Glomerular endothelial cell (primary cell): ENCODE results near the gene MAPK8IP1. TPM values are rescaled to one million over a fixed set of nuclear protein-coding genes. Genes with fewer than 3 reads are reported as not detected.

Experiments
- DNase-seq: peaks from one replicate; pipeline ENCODE4 v3.0.0-alpha.2; 2011; ENCODE audit warnings: low read depth, low spot score; ENCODE audit errors: extremely low read depth
- total RNA-seq: library from RNA; depleted of rRNA; stranded (reverse); fragments of >200 nt; gene quantifications from 2 replicates; pipeline ENCODE4 v1.2.3, GENCODE V29; 2015

Gene MAPK8IP1
- total RNA-seq, 1 donor from 2014 or later, result 8.5 TPM

DNA sequence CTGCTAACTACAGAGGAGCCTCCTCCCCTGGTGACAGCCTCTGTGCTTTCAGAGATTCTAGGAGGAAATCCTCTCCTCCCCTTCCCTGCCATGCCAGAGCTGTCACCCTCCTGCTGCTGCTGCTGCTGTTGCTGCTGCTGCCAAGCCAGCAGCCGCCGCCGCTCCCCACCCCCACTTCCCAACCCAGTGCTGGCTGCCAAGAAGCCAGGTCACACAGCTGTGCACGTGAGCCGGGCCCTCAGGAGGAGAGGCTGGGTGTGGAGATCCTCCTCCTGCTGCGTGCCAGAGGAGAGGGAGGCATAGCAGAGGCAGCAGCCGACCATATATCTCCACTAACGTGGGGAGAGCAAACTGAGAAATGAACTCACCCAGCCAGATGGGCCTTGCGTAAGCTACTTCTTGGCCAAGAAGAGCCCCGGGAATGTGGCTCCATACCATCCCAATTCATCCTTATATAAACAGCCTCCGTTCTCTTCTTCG is 25.8 kb upstream of the MAPK8IP1 start:
- no peak for DNase-seq

DNA sequence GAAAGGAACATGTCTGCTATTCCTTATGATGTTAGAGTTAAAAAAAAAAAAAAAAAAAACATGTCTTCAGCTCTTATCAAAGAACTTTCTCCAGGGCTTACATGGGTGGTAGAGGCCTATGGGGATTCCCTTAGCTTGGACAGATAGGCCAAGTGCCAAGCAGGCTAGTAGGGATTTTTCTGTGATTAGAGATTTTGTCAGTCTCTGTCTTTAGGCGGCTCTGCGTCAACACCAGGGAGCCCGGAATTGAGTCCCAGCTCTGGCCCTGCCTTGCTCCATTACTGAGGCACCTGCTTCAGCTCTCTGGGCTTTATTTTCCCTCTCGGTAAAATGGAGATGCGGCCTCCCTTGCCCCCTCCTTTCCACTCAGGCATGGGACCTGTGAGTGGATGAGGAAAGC is 25.1 kb upstream of the MAPK8IP1 start:
- DNase-seq, result no peak

DNA sequence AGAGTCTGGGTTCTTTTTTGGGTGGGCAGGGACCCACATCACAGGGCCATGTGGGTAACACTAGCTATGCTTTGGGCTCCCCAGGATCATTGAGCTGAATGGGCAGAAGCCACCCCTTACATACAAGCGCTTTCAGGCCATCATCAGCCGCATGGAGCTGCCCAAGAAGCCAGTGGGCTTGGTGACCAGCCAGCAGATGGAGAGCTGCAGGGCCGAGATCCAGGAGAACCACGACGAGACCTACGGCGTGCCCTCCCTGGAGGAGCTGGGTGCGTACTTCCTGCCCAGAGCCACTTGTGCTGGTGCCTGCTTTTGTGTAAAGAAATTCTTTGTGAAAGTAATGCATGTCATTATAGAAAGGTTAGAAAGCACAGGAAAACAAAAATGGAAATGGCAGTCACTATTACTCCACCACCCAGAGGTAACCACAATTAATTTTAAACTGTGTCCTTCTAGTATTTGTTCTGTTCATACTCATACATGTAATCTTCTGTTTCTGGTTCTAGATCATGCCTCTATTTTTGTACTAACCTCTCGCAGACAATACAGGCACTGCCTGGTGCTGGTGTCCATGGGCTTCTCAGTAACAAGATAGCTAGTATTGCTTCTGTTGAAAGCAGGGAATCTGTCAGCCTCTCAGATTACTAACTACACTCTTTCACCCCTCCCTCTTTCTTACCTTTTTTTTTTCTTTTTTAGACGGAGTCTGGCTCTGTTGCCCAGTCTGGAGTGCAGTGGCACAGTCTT is 24.5 kb upstream of the MAPK8IP1 start:
- DNase-seq, result no peak

DNA sequence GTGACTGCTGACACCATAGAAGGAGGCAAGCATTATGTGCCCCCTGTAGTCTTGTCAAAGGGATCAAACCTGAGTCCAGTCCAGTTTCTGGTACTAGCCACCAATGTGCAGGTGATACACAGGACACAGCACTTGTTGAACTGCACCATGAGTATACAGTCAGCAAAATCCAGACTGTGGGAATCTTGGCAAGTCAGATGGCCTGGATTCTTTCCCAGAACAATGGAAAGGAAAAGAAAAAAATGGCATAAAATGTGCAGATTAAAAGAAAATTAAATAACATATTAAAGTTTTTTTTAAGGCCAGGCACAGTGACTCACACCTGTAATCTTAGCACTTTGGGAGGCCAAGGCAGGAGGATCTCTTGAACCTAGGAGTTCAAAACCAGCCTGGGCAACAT is 21.4 kb upstream of the MAPK8IP1 start:
- DNase-seq, result no peak

DNA sequence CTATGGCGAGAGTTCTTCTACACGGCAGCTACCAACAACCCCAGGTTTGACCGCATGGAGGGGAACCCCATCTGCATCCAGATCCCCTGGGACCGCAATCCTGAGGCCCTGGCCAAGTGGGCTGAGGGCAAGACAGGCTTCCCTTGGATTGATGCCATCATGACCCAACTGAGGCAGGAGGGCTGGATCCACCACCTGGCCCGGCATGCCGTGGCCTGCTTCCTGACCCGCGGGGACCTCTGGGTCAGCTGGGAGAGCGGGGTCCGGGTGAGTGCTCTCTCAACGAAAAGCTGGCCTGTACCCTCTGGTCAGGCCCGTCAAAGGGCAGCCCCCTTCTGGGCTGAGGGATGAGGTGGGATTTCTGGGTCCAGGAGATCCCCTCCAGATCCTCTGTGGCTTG is 15.9 kb upstream of the MAPK8IP1 start:
- no peak for DNase-seq

DNA sequence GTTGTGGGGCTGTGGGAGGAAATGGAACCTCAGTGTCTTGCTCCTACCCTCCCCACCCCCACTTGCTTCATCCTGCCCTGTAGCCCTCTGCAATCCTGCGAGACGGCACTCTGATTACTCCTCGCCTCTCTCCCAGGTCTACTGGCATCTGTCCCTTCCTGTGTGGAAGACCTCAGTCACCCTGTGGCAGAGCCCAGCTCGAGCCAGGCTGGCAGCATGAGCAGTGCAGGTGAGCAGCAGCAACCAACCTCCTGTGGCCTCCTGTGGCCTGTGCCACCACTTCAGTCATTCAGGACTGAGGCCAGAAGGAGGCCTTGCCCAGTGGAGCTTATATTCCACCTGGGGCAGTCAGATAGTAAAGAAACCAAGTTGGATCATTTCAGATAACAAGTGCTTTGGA is 14.7 kb upstream of the MAPK8IP1 start:
- no peak for DNase-seq

DNA sequence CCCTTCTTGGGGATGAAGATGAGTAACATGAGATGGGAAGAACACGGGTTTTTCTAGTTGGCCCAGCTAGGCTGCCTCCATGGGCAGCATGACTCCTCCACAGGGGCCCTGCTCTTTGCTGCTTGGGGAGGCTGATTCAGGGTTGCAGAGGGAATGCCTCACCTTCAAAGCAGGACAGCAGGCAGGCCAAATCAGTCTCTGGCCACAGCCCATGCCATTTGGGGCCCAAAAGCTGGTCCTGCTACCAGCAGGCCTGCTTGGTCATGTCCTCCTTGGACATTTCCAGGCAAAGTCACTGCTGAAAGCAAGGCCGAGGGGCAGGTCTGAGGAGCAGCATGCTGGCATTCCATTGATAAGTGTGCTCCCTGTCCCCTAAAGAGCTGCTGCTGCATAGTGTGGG is 13.8 kb upstream of the MAPK8IP1 start:
- DNase-seq, result no peak

DNA sequence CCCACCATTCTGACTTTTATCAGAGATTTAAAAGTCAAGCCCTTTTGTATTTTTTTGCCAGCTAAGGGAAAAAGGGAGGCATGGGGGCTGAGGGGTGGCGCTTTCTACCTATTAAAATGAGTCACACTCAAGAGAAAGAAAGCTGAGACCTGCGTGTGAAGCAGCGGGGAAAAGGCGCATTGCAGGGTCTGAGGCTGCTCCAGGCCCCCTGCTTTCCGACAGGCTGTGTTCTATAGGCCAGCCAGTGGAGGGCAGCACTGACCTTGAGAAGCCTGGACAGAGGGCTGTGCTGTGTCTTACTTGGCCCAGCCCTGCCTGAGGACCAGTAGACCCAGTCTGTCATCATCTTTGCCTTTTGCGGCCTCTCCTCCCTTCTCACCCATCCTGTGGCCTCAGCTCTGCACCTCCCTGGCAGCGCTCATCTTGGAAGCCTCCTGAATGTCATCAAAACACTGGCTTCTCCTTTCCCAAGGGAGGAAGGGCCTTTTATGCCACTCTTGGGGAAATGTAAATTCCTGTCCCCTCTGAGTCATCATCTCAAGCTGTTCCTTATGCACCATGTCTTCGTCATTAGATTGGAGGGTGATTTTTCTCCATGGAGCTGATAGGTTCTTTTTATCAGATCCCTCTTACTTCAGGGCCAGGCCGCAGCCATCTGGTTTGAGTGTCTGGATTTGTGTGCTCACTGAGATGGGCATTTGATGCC is 12.6 kb upstream of the MAPK8IP1 start:
- peak; percentile 12 for DNase-seq

DNA sequence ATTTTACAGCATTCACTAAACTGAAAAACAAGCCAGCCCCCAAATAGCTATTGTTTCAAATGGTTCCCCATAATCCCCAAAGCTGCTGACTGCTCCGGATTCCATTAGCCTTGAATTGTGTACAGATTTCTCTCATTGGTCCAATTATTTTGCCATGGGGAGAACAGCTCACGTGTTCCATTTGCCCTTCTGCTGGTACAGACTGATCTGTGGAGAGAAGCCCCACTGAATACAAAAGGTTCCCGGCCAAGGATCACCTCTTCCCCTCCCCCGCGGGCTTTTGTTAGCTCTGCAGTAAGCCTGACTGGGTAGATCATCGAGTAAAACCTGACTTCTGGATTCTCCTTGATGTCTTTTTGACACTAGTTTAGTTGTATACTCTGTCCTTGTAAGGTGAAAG is 9.1 kb upstream of the MAPK8IP1 start:
- no peak for DNase-seq

DNA sequence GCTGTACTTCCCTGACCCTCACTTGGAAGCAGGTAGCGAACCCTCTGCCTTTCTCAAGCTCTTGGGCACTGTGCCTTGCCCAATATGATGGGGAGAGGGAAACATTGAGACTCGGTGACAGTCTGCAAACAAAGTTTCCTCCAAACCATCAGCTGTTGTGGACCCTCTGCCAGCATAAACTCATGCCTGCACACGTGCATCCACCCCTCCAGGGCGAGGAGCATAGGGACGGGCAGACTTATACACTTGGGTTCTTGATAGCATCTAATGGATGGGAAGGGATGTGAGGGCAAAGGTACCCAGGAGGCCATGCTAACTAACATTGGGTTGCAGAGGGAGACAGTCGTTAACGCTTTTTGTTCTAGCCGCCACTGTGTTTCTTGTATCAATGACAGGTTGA is 8.2 kb upstream of the MAPK8IP1 start:
- no peak for DNase-seq

DNA sequence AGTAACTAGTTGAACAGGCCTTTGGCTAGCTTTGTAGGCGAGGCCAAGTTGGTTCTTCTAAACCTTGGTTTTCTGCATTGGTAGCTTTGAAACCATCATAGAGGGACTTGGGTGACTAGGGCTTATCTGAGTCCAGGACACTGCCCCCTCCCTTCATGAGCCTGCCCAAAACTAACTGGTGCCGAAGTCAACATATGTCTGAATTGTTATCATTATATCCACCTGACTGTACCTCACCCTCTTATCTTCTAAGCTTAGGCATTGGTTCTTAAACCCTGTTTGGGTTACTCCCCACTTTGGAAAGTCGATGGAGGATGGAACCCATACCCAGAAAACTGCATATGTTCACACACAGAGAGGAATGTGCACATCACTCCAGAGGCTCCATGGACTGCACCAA is 7.6 kb upstream of the MAPK8IP1 start:
- no peak for DNase-seq

DNA sequence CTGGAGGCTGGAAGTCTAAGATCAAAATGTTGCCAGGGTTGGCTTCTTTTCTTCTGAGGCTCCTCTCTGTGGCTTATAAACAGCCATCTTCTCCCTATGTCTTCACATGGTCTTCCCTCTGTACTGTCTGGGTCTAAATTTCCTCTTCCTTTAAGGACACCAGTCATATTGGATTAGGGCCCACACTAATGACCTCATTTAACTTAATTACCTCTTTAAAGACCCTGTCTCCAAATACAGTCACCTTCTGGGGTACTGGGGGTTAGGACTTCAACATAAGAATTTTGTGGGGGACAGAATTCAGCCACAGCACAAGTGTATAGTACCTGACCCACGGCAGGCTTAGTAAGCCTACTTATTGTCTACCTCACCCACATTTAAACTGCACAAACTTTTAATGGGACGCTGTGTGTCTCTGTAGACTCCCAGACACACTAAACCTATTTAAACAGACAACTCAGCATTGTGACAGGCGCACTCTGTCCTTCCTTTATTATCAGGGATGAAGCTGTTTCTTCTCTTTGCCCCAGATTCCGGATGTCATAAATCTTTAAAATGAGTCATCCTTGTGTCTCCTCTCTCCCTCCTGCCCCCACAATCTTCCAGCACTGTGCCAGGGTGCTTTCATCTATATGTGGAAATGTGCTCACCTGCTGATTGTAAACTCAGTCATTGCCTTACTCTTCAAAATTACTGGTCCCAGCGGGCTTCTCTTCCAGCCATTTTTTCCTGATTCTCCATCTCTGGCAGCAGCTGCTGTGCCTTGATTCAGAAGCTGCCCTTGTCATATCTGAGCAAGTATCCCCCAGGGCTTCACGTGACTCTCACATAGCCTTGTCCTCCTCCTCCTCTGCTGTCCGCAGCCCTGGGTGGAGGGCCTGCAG is 5.4 kb upstream of the MAPK8IP1 start:
- DNase-seq, result no peak

DNA sequence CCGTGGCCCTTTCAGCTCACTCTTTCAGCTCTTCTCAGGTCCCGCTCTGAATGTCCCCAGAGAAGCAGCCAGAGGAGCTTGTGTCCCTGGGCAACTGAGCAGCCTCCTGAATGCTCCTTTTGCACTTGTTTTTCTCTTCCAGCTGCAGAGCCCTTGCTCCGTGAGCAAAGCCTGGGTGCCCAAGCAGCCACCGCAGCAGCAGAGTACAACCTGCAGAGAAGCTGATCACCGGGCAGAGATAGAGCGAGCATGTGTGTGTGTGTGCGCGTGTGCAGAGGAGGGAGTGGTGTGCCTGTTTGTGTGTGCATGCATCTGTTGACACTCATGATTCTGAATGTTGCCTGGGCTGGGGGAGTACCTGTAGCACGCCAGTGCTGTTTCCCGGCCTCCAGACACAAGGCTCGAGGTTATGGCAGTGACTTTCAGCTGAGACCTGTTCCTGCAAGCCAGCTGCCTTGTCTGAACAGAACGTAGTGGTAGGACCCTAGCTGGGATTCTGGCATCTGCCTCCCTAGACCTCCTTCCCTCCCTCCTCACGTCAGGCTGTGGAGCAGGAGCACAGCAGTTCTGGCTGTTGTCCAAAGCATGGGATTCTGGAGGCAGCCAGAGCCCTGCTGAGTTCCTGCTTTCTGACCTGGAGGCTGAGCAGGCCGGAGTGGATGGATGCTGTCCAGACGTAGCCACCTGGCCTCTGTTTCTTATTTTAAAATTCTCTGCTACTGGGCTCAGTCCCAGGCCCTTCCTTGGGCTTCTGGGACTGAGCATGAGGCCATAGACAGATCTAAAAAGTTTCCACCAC is 4.5 kb upstream of the MAPK8IP1 start:
- no peak for DNase-seq

DNA sequence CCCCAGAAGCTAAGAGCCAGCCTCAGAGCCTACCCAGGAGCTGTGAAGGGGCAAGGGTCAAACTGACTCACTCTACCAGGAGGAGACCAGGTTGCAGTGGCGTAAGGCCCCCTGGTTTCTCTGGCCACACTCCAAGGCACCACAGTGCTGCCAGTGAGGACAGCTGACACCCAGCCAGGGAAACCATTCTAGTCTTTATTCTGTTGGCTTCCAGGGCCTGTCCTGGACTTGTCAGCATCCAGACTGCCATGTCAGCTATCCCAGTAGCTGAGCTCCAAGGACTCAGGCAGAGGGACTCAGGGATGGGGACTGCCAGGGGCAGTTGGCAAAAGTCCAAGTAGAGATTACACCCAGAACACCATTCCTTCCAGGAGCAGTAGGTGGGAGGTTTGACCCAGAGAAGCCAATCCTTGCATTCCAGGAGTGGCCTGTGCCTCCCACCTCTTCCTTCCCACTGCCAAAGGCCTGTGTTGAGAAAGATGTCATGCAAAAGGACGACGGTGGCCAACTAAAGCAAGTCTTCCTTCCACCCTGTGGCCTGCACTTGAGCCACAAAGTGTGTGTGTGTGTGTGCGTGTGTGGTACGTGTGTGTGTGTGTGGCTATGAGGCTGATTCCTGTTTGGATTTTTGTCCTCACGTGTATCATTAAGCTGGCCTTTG is 3.6 kb upstream of the MAPK8IP1 start:
- no peak for DNase-seq

DNA sequence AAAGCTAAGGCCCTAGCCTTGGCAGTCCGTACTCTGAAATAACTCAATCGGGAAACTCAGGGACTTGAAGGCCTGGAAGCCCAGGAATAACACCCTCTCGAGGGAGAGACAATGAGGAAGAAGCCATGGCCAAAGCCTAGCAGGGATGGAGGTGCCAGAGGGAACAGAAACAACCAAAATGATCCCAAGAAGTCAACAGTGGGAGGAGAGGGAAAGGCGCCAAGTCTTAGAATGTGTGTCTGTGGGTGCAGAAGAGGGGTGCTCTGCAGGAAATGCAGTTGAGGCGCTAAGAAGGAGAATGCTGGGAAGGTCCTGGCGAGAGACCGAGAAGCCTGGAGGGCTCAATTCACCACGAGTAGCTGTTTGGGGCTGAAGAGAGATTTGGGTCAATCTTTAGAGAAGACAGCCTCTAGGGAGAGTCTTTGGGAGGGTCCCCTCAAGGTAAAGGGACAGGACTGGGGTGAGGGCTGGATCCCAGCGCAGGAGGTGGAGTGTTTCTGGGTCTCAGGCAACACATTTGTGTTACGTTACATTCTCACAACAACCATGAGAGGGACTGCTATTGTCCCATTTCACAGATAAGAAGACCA is 760 bp upstream of the MAPK8IP1 start:
- DNase-seq, result no peak

DNA sequence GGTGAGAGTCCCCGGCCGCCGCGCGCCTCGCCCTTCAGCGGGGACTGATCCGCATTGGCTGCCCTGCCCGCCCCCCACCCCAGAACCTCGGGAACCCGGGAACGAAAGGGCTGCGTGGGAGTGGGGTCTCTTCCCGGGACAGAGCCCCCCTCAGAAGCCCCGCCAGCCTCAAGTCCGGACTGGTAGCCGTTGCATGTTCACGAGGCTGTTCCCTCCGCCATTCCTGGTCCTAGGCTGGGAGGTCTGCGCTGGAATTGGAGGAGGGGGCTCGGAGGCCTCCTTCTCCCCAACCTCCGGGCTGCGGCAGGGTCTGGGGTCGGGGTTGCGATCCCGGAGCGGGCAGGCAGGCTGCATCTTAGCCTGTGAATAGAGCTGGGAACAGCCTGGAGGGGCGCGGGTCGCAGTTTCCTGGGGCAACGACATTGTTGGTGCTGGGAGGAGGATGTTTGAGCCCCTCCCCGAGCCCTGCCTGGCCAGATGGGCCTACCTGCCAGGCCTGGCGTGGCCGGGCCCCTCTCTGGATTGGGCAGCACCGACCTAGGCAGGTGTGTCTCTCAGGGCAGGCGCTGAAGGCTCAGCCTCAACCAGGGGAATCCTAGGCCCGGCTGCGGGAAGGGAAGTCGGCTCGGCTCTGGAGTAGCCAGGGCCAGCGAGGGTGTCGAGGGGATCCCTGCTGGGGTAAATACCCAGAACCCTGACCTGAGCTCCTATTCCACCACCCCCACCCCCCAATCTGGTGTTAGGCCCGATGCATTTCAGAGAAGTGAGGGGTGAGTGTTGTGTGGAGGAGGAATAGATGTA is 670 bp downstream of the MAPK8IP1 start:
- DNase-seq, result no peak

DNA sequence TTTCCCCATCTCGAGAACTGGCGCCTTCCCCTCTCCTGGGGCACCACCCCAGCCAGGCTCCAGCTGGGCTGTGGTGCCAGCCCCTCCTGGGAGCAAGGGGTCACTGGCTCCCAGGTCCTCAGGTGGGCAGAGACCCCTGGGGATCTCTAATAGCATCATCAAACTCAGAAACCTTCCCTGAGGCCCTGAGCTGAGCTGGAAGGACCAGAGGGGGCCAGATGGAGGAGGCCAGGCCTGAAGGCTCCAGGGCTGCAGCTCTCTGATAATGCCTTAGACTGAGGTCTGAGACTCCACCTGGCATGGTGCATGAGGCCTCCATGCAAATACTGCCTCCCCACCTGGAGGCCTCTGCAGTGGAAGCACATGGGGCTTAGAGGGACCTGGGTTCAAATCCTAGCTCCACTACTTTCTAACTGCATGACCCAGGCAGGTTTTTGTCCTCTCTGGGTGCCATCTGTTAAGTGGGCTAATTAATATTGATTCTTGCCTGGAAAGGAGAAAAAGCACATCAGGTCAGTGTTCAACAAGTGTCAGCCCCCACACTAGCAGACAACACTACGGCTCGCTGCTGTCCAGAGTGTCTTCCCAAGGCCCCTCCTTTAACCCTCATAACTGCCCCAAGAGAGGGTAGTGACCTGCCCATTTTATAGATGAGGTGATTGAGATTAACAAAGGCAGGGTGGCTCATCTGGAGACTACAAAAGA is 1.5 kb downstream of the MAPK8IP1 start:
- DNase-seq, result no peak

DNA sequence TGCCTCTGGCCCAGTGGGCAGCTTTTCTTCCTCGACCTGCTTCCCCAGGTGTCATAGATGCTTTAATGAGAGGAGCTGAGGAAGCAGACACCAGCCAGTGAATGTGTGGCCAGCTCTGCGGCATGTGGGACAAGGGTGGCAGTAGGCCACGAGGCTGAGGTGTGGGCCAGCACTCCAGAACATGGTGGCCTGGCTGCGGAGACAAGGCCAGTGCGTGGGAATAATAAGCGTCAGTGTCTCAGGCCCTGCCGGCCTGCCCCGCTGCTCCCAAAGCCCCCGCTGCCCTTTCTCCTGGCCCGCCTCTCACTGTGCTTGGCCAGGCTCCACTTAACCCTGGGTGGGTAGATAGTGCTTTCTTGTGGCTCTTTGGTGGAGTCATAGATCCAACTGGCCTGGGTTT is 2.1 kb downstream of the MAPK8IP1 start:
- no peak for DNase-seq
